GM19455 (cell line): ENCODE results near the gene PPP4R1.
"Not testable (repeated sequence)": the region's sequence is repeated elsewhere in the genome, so short reads cannot be mapped to it uniquely, and the experiment has no call there.

ENCODE experiments used
- ATAC-seq: cut with Tn5 transposase; IDR thresholded peaks from one replicate; pipeline ENCODE4 v1.9.1; 2021; ENCODE audit not compliant: unreplicated experiment

PPP4R1 gene

GRCh38 chr18:9631814-9632496, 17.6 kb upstream of the PPP4R1 start:
- ATAC-seq, result no peak

GRCh38 chr18:9630444-9630843, 16.1 kb upstream of the PPP4R1 start:
- ATAC-seq, result no peak

- no peak for ATAC-seq
These were observed 15.3 kb upstream of the PPP4R1 start for GRCh38 chr18:9629709-9630108.

GRCh38 chr18:9628984-9629383, 14.6 kb upstream of the PPP4R1 start:
- no peak for ATAC-seq

- no peak for ATAC-seq
These were observed 13.3 kb upstream of the PPP4R1 start for GRCh38 chr18:9627642-9628041.

- no peak for ATAC-seq
These were observed 5.6 kb upstream of the PPP4R1 start for GRCh38 chr18:9619990-9620389.

GRCh38 chr18:9619545-9619944, 5.2 kb upstream of the PPP4R1 start:
- ATAC-seq, result no peak

- no peak for ATAC-seq
These were observed 4.7 kb upstream of the PPP4R1 start for GRCh38 chr18:9619056-9619455.

- ATAC-seq, result no peak
These were observed 2.7 kb upstream of the PPP4R1 start for GRCh38 chr18:9617006-9617542.

GRCh38 chr18:9616049-9616448, 1.7 kb upstream of the PPP4R1 start:
- no peak for ATAC-seq

GRCh38 chr18:9615280-9615797, 980 bp upstream of the PPP4R1 start:
- no peak for ATAC-seq

- peak; percentile 23 for ATAC-seq
These were observed 584 bp downstream of the PPP4R1 start for GRCh38 chr18:9613550-9614400.

GRCh38 chr18:9612977-9613376, 1.4 kb downstream of the PPP4R1 start:
- no peak for ATAC-seq

- no peak for ATAC-seq
These were observed 2.0 kb downstream of the PPP4R1 start for GRCh38 chr18:9612215-9612830.

- no peak for ATAC-seq
These were observed 5.2 kb downstream of the PPP4R1 start for GRCh38 chr18:9609190-9609589.

GRCh38 chr18:9608728-9609127, 5.6 kb downstream of the PPP4R1 start:
- no peak for ATAC-seq

- no peak for ATAC-seq
These were observed 6.1 kb downstream of the PPP4R1 start for GRCh38 chr18:9608298-9608697.

GRCh38 chr18:9607111-9607510, 7.2 kb downstream of the PPP4R1 start:
- not testable (repeated sequence) for ATAC-seq

GRCh38 chr18:9606039-9606438, 8.3 kb downstream of the PPP4R1 start:
- no peak for ATAC-seq

GRCh38 chr18:9604348-9604747, 10.0 kb downstream of the PPP4R1 start:
- no peak for ATAC-seq

GRCh38 chr18:9599328-9599727, 15.0 kb downstream of the PPP4R1 start:
- ATAC-seq, result no peak
